ENCODE data around the gene NINJ1. TPM values are rescaled to one million over a fixed set of nuclear protein-coding genes. Genes with fewer than 3 reads are reported as not detected.

The NINJ1 gene
- total and polyA plus RNA-seq, 8 donors, result 9.3 to 153 (median 34.6) TPM

DNA sequence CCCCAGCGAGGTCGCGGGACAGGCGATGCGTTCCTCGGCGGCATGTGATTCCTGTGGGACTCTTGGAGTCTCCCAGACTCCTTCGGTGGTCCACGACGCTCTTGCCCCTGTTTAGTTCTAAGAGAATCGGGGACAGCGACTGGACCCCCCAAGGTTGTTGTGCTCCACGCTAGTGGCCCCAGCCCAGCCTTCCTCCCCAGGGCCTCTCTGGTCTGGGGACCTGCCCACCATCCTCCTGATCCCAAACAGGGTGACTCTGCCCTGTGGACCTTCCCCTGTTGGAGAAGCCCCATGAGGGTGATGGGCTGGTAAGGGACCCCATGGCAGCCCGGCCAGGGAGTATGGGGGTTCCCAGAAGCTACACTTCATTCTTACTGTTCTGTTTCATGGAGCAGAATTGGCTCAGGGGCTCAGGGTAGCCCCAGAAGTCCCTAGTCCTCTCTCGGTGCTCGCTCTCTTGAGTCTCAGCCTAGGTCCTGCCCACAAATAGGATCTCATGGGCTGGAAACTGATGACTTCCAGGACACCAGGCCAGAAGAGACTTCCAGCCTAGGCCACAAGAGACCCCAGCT, 37.2 kb downstream of the NINJ1 start:
- 8 to 12% (median 9%) methylated on average over 16 of the region's 16 CpGs for WGBS, 5 donors
- no peaks in the 10 kb centered on the region for H3K36me3 ChIP-seq
- peaks cover 36 to 67% (median 62%) of the 10 kb centered on the region in 4 donors for H3K4me1 ChIP-seq
- peak overlapping the region; percentile 76 to 97 (median 88) for H3K4me3 ChIP-seq
- H3K27me3 ChIP-seq, result no peaks in the 10 kb centered on the region
- TF ChIP-seq POLR2A (IDR thresholded peaks at IDR 0.05), result no peak
- TF ChIP-seq EP300 (IDR thresholded peaks at IDR 0.05), result no peak
- H3K27ac ChIP-seq, result peak overlapping the region; percentile 91 to 98 (median 97)
- H3K9me3 ChIP-seq, result no peaks in the 10 kb centered on the region
- DNase-seq, result peak in 1 of 2 donors; percentile 32
- intact Hi-C loops (cut with DNase I; ENCODE audit: low total_unique reads), result no loop called here

DNA sequence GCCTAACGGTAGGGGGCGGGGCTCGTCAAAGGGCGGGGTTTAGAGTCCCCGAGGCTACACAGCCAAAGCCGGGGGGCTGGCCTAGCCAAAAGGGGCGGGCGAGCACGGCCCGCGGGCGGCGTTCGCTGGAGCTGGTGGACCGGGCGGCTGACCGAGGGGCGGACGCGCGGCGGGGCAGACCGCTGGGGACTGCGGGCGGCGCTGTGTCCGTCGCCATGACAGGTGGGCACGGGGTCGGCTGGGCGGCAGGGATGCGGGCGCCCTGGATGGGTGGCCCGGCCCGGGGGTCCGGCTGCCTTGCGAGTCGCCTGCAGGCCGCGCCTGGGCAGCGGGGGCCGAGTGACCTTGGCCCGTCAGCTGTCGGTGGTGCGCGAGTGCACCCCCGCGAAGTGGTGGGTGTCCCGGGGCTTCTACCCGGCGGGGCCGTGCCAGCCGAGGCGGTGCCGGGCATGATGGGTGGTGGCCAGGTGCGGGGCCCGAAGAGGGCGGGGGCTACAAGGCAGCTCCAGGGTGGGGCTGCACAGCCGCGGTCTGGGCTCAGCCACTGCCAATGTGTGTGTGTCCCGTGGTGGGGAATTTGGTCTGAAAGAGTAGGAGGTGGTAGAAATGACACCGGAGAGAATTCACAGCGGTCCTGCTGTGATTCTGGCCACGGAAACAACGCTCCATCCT, 37.8 kb downstream of the NINJ1 start, which contains the start of gene CARD19:
Gene CARD19 (plus strand): TSS at position 87 of the 672 bp plus-strand sequence. CDS start 129 bp downstream, at position 216.
- Histone ChIP-seq H3K9me3 (peaks cover 0 to 6% (median 0%) of the 10 kb centered on the region in 4 donors), H3K4me3 (peak within 1 kb of the TSS; percentile 76 to 97 (median 88)), H3K27ac (peak within 1 kb of the TSS; percentile 97 to 98 (median 97)), H3K36me3 (no peaks in the 10 kb centered on the region), H3K4me1 (peaks cover 36 to 67% (median 62%) of the 10 kb centered on the region in 4 donors), H3K27me3 (no peaks in the 10 kb centered on the region)
- intact Hi-C loops (cut with DNase I; ENCODE audit: low total_unique reads), result no loop called here
- 0 to 1% (median 1%) methylated on average over 34 to 65 of the region's 65 CpGs for WGBS, 5 donors
- TF ChIP-seq POLR2A (IDR thresholded peaks at IDR 0.05) (peak in 1 of 4 donors; percentile 32), POLR2AphosphoS5 (IDR thresholded peaks at IDR 0.05) (peak; percentile 97 to 99 (median 98)), EP300 (IDR thresholded peaks at IDR 0.05) (no peak)
- TF ChIP-seq, protein P1, sequence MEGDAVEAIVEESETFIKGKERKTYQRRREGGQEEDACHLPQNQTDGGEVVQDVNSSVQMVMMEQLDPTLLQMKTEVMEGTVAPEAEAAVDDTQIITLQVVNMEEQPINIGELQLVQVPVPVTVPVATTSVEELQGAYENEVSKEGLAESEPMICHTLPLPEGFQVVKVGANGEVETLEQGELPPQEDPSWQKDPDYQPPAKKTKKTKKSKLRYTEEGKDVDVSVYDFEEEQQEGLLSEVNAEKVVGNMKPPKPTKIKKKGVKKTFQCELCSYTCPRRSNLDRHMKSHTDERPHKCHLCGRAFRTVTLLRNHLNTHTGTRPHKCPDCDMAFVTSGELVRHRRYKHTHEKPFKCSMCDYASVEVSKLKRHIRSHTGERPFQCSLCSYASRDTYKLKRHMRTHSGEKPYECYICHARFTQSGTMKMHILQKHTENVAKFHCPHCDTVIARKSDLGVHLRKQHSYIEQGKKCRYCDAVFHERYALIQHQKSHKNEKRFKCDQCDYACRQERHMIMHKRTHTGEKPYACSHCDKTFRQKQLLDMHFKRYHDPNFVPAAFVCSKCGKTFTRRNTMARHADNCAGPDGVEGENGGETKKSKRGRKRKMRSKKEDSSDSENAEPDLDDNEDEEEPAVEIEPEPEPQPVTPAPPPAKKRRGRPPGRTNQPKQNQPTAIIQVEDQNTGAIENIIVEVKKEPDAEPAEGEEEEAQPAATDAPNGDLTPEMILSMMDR (IDR thresholded peaks at IDR 0.05), result no peak
- peak; percentile 67 to 87 for DNase-seq

DNA sequence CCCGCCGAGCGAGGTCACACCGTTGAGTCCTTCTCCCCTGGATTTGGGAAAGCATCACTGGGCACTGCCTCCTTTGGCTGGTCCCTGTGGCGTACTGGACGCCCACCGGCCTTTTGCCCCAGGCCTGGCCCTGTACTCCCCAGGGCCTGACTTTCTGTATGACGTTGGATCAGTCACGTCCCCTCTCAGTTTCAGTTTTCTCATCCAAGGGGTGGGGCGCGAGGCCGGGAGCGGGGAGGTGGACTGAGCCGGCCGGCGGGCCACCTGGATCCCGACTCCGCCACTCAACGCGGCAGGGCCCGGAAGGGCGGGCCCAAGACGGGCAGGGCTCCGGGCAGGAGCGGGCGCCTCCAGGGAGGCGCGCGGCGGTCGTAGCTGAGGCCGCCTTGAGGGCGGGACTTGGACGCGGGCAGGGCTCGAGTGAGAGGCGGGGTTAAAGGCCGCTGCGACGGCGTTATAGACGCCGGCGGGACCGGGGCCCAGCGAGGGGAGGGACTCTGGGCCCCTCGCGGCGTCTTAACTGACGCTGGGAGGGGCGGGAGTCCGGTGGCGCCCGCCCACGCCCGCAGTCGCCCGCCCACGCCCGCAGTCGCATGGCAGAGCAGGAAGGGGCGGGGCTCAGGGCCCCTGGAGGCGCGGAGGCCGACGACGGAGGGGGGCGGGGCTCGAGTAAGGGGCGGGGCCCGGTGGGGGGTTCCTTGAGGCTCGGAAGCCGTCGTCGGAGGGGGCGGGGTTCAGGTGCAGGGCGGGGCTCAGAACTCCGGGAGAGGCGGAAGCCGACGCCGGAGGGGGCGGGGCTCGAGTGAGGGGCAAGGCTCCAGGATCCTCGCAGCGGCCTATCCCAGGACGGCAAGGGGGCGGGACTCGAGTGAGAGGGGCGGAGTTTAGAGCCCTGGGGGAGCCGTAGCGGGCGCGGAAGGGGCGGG, 38.6 kb downstream of the NINJ1 start:
- peaks cover 36 to 66% (median 62%) of the 10 kb centered on the region in 4 donors for H3K4me1 ChIP-seq
- 2 to 13% (median 5%) methylated on average over 23 to 90 of the region's 95 CpGs for WGBS, 5 donors

DNA sequence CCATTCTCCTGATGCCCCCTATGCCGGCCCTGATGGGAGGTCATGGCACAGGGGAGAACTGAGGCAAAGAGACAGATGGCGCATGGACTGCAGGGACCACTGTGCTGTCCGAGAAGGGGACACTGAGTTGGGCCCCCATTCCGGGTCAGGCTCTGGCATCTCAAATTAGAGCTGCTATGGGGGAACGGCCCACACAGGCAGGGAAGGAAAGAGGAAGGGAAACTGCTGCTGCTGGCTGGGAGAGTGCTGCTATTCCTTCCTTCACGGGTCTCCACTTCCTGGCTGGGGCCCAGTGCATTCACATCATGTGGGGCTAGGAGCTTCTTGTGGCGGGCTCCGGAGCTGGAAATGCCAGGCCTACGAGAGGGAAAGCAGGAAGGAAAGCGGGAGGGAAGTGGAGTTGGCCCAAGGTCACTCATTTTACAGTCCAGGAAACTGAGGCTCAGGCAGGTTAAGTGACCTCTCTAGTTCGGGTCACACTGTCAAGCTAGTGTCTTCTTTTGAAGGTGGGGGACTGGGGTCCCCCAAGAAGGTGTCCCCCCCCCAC, 39.3 kb downstream of the NINJ1 start:
- DNase-seq, result peak in 1 of 2 donors; percentile 84
- H3K4me1 ChIP-seq, result peaks cover 33 to 59% (median 56%) of the 10 kb centered on the region in 4 donors
- no peaks in the 10 kb centered on the region for H3K36me3 ChIP-seq
- TF ChIP-seq POLR2A (IDR thresholded peaks at IDR 0.05) (no peak), POLR2AphosphoS5 (IDR thresholded peaks at IDR 0.05) (no peak), EP300 (IDR thresholded peaks at IDR 0.05) (no peak)
- TF ChIP-seq, protein P1 (IDR thresholded peaks at IDR 0.05), result no peak
- H3K27ac ChIP-seq, result peak overlapping the region; percentile 71 to 98 (median 97)
- H3K9me3 ChIP-seq, result peaks cover 0 to 13% (median 0%) of the 10 kb centered on the region in 4 donors
- H3K4me3 ChIP-seq, result peak overlapping the region; percentile 36 to 51 (median 44)
- 58 to 69% (median 65%) methylated on average over 11 of the region's 11 CpGs for WGBS, 5 donors
- no peaks in the 10 kb centered on the region for H3K27me3 ChIP-seq
- intact Hi-C loops (cut with DNase I; ENCODE audit: low total_unique reads), result no loop called here

More for the DNA sequence above, 38.6 kb downstream of the NINJ1 start:
- TF ChIP-seq EP300 (IDR thresholded peaks at IDR 0.05) (no peak), POLR2AphosphoS5 (IDR thresholded peaks at IDR 0.05) (peak; percentile 45 to 87 (median 70))
- TF ChIP-seq, protein P1 (IDR thresholded peaks at IDR 0.05), result no peak
- Histone ChIP-seq H3K27ac (peak overlapping the region; percentile 71 to 98 (median 97)), H3K4me3 (peak overlapping the region; percentile 76 to 97 (median 88)), H3K36me3 (no peaks in the 10 kb centered on the region), H3K9me3 (peaks cover 0 to 13% (median 0%) of the 10 kb centered on the region in 4 donors), H3K27me3 (no peaks in the 10 kb centered on the region)
- intact Hi-C loops (cut with DNase I; ENCODE audit: low total_unique reads), result no loop called here
- peak; percentile 100 for DNase-seq
